PC-9 (cell line): ENCODE measurements around the gene GPR68.

ENCODE experiments used
- CTCF ChIP-seq: fragments of 200-600 bp; sonication (generic); conservative IDR thresholded peaks from 2 replicates; pipeline ENCODE4 v1.6.1; 2017; ENCODE audit warnings: mixed run types, antibody characterized with exemption, mild to moderate bottlenecking, moderate library complexity
- EZH2 ChIP-seq: fragments of 200-600 bp; sonication (generic); IDR thresholded peaks from 2 replicates; pipeline ENCODE4 v1.8.0; 2017; ENCODE audit warnings: antibody characterized with exemption, low read depth

- no peak for TF ChIP-seq CTCF
- no peak for TF ChIP-seq EZH2
These were observed 37.5 kb downstream of the GPR68 start for GRCh38 chr14:91207008-91207407.
